ENCODE measurements around the gene SBNO2. TPM values are rescaled to one million over a fixed set of nuclear protein-coding genes. Genes with fewer than 3 reads are reported as not detected.

Gene SBNO2
- total RNA-seq, 1 donor from 2014 or later = 54.0 TPM

- Histone ChIP-seq H3K4me1 (peaks cover 21% of the 10 kb centered on the region), H3K27ac (no peak overlapping the region), H3K4me3 (no peak overlapping the region), H3K27me3 (no peaks in the 10 kb centered on the region), H3K36me3 (peaks cover 0 to 18% of the 10 kb centered on the region in 2 donors), H3K9me3 (no peaks in the 10 kb centered on the region)
- no peak for TF ChIP-seq POLR2A (IDR thresholded peaks at IDR 0.05)
- TF ChIP-seq CTCF (IDR thresholded peaks at IDR 0.05) = no peak
- no peak for TF ChIP-seq POLR2AphosphoS5 (IDR thresholded peaks at IDR 0.05; ENCODE audit: insufficient read depth in 1 of 2, low read depth in 1 of 2)
- intact Hi-C loops (cut with DNase I) = no loop called here
- DNase-seq (ENCODE audit: extremely low spot score in 2 of 2) = no peak
Measured at GRCh38 chr19:1085676-1086442, 88.2 kb downstream of the SBNO2 start.

GRCh38 chr19:1085053-1085658 is 88.9 kb downstream of the SBNO2 start:
- H3K27ac ChIP-seq = no peak overlapping the region
- DNase-seq (ENCODE audit: extremely low spot score in 2 of 2) = no peak
- no peak overlapping the region for H3K4me3 ChIP-seq
- intact Hi-C loops (cut with DNase I) = no loop called here
- no peaks in the 10 kb centered on the region for H3K9me3 ChIP-seq
- TF ChIP-seq POLR2A (IDR thresholded peaks at IDR 0.05) (no peak), CTCF (IDR thresholded peaks at IDR 0.05) (no peak), POLR2AphosphoS5 (IDR thresholded peaks at IDR 0.05; ENCODE audit: insufficient read depth in 1 of 2, low read depth in 1 of 2) (no peak)
- no peaks in the 10 kb centered on the region for H3K27me3 ChIP-seq
- H3K36me3 ChIP-seq = peaks cover 0 to 11% of the 10 kb centered on the region in 2 donors
- H3K4me1 ChIP-seq = peaks cover 21% of the 10 kb centered on the region

GRCh38 chr19:1084024-1084868 is 89.8 kb downstream of the SBNO2 start:
- no peaks in the 10 kb centered on the region for H3K9me3 ChIP-seq
- peaks cover 0 to 6% of the 10 kb centered on the region in 2 donors for H3K36me3 ChIP-seq
- H3K4me3 ChIP-seq = no peak overlapping the region
- peaks cover 21% of the 10 kb centered on the region for H3K4me1 ChIP-seq
- intact Hi-C loops (cut with DNase I) = no loop called here
- no peak overlapping the region for H3K27ac ChIP-seq
- TF ChIP-seq POLR2AphosphoS5 (IDR thresholded peaks at IDR 0.05; ENCODE audit: insufficient read depth in 1 of 2, low read depth in 1 of 2) (no peak), CTCF (IDR thresholded peaks at IDR 0.05) (no peak), POLR2A (IDR thresholded peaks at IDR 0.05) (no peak)
- no peaks in the 10 kb centered on the region for H3K27me3 ChIP-seq
- DNase-seq (ENCODE audit: extremely low spot score in 2 of 2) = no peak

- peak overlapping the region in 1 of 2 donors; percentile 20 for H3K4me3 ChIP-seq
- H3K27me3 ChIP-seq = no peaks in the 10 kb centered on the region
- H3K9me3 ChIP-seq = no peaks in the 10 kb centered on the region
- no peak overlapping the region for H3K27ac ChIP-seq
- peaks cover 21% of the 10 kb centered on the region for H3K4me1 ChIP-seq
- intact Hi-C loops (cut with DNase I) = no loop called here
- no peak for DNase-seq (ENCODE audit: extremely low spot score in 2 of 2)
- H3K36me3 ChIP-seq = peaks cover 0 to 4% of the 10 kb centered on the region in 2 donors
- TF ChIP-seq CTCF (IDR thresholded peaks at IDR 0.05) (no peak), POLR2AphosphoS5 (IDR thresholded peaks at IDR 0.05; ENCODE audit: insufficient read depth in 1 of 2, low read depth in 1 of 2) (no peak), POLR2A (IDR thresholded peaks at IDR 0.05) (no peak)
Measured at GRCh38 chr19:1082928-1083816, 90.9 kb downstream of the SBNO2 start.

Data from vagina (tissue), 2 donors.